MM.1S (cell line): ENCODE data around the gene FNIP2.

Source experiments
- CTCF ChIP-seq: fragments of 300-600 bp; sonication (generic); IDR thresholded peaks from 2 replicates; pipeline ENCODE4 v1.5.1; 2016; ENCODE audit warnings: antibody characterized with exemption, low read length, mixed read lengths
- EZH2 ChIP-seq: fragments of 300-600 bp; sonication (generic); optimal IDR thresholded peaks from 2 replicates; pipeline ENCODE3; 2017; ENCODE audit warnings: low read depth, mild to moderate bottlenecking, antibody characterized with exemption, low read length, mixed read lengths

- TF ChIP-seq CTCF (no peak), EZH2 (no peak)
Measured at GRCh38 chr4:158849681-158850080, 80.9 kb downstream of the FNIP2 start.
